Measurements from ENCODE around the gene PCNA. TPM values are rescaled to one million over a fixed set of nuclear protein-coding genes. Genes with fewer than 3 reads are reported as not detected.

PCNA gene
- total and polyA plus RNA-seq, 2 experiments from 2014 or later, result 353 to 428 TPM

DNA sequence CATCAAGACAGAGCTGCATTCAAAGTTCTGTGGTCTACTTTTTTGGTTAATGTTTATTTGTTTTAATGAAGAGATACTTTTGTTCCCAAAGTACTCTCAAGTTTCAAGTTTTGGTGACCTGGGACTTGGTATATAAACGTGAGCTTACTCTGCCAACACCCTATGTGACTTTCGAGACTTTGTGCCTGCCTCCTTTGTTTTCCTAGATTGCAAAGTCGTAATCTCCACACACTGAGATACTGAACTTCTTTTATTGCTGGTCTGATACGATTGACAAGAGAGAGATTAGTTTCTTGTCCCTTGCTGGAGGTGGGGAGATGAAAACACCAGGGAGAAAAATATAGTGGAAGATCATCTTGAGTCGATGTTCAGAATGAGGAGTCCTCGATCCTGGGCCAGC is 27.9 kb downstream of the PCNA start (continued):
- TF ChIP-seq, protein P1, sequence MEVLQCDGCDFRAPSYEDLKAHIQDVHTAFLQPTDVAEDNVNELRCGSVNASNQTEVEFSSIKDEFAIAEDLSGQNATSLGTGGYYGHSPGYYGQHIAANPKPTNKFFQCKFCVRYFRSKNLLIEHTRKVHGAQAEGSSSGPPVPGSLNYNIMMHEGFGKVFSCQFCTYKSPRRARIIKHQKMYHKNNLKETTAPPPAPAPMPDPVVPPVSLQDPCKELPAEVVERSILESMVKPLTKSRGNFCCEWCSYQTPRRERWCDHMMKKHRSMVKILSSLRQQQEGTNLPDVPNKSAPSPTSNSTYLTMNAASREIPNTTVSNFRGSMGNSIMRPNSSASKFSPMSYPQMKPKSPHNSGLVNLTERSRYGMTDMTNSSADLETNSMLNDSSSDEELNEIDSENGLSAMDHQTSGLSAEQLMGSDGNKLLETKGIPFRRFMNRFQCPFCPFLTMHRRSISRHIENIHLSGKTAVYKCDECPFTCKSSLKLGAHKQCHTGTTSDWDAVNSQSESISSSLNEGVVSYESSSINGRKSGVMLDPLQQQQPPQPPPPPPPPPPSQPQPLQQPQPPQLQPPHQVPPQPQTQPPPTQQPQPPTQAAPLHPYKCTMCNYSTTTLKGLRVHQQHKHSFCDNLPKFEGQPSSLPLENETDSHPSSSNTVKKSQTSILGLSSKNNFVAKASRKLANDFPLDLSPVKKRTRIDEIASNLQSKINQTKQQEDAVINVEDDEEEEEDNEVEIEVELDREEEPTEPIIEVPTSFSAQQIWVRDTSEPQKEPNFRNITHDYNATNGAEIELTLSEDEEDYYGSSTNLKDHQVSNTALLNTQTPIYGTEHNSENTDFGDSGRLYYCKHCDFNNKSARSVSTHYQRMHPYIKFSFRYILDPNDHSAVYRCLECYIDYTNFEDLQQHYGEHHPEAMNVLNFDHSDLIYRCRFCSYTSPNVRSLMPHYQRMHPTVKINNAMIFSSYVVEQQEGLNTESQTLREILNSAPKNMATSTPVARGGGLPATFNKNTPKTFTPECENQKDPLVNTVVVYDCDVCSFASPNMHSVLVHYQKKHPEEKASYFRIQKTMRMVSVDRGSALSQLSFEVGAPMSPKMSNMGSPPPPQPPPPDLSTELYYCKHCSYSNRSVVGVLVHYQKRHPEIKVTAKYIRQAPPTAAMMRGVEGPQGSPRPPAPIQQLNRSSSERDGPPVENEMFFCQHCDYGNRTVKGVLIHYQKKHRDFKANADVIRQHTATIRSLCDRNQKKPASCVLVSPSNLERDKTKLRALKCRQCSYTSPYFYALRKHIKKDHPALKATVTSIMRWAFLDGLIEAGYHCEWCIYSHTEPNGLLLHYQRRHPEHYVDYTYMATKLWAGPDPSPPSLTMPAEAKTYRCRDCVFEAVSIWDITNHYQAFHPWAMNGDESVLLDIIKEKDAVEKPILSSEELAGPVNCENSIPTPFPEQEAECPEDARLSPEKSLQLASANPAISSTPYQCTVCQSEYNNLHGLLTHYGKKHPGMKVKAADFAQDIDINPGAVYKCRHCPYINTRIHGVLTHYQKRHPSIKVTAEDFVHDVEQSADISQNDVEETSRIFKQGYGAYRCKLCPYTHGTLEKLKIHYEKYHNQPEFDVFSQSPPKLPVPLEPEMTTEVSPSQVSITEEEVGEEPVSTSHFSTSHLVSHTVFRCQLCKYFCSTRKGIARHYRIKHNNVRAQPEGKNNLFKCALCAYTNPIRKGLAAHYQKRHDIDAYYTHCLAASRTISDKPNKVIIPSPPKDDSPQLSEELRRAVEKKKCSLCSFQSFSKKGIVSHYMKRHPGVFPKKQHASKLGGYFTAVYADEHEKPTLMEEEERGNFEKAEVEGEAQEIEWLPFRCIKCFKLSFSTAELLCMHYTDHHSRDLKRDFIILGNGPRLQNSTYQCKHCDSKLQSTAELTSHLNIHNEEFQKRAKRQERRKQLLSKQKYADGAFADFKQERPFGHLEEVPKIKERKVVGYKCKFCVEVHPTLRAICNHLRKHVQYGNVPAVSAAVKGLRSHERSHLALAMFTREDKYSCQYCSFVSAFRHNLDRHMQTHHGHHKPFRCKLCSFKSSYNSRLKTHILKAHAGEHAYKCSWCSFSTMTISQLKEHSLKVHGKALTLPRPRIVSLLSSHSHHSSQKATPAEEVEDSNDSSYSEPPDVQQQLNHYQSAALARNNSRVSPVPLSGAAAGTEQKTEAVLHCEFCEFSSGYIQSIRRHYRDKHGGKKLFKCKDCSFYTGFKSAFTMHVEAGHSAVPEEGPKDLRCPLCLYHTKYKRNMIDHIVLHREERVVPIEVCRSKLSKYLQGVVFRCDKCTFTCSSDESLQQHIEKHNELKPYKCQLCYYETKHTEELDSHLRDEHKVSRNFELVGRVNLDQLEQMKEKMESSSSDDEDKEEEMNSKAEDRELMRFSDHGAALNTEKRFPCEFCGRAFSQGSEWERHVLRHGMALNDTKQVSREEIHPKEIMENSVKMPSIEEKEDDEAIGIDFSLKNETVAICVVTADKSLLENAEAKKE (CRISPR knock-in tag; IDR thresholded peaks at IDR 0.05), result no peak
- TF ChIP-seq ZNF114 (CRISPR knock-in tag; IDR thresholded peaks at IDR 0.05) (no peak), ZNF331 (CRISPR knock-in tag; IDR thresholded peaks at IDR 0.05; ENCODE audit: low read depth) (no peak), JUNB (IDR thresholded peaks at IDR 0.05; ENCODE audit: unreplicated experiment) (no peak), EZH2phosphoT487 (IDR thresholded peaks at IDR 0.05; ENCODE audit: unreplicated experiment) (no peak), CREB1 (CRISPR knock-in tag; IDR thresholded peaks at IDR 0.05; ENCODE audit: low read depth) (no peak)
- TF ChIP-seq, protein P2, sequence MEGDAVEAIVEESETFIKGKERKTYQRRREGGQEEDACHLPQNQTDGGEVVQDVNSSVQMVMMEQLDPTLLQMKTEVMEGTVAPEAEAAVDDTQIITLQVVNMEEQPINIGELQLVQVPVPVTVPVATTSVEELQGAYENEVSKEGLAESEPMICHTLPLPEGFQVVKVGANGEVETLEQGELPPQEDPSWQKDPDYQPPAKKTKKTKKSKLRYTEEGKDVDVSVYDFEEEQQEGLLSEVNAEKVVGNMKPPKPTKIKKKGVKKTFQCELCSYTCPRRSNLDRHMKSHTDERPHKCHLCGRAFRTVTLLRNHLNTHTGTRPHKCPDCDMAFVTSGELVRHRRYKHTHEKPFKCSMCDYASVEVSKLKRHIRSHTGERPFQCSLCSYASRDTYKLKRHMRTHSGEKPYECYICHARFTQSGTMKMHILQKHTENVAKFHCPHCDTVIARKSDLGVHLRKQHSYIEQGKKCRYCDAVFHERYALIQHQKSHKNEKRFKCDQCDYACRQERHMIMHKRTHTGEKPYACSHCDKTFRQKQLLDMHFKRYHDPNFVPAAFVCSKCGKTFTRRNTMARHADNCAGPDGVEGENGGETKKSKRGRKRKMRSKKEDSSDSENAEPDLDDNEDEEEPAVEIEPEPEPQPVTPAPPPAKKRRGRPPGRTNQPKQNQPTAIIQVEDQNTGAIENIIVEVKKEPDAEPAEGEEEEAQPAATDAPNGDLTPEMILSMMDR (conservative IDR thresholded peaks at IDR 0.05; ENCODE audit: low read depth in 2 of 2), result no peak
- TF ChIP-seq, protein P3, sequence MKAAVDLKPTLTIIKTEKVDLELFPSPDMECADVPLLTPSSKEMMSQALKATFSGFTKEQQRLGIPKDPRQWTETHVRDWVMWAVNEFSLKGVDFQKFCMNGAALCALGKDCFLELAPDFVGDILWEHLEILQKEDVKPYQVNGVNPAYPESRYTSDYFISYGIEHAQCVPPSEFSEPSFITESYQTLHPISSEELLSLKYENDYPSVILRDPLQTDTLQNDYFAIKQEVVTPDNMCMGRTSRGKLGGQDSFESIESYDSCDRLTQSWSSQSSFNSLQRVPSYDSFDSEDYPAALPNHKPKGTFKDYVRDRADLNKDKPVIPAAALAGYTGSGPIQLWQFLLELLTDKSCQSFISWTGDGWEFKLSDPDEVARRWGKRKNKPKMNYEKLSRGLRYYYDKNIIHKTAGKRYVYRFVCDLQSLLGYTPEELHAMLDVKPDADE (IDR thresholded peaks at IDR 0.05), result no peak
